Measurements from ENCODE around the gene STX19.

Gene STX19

DNA sequence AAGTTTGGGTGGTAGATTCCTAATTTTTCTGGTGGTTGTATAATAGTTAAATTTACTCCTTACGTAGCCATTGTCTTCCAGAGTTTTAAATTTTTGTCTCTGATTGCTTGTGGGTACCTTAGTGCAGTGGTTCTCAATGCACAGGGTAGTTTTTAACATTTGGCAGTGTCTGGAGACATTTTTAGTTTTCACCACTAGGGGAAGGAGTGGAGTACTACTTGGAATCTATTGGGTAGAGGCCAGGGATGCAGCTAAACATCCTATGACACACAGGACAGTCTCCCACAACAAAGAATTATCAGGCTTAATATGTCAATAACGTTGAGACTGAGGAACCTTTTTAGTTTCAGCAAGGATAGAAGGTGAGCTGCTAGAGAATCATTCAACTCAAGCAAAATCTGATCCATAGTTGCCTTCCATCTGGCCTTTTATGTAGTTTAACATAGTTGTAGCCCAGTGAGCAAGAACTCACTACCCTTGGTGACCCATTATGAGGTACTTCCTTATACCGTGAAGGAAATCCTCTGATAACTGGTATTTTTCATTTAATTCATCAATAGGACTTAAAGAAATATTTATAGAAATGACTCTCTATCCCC lies 8.6 kb upstream of the STX19 start:
- DNase-seq (ENCODE audit: low spot score) (peak; percentile 36), FAIRE-seq (no peak)

DNA sequence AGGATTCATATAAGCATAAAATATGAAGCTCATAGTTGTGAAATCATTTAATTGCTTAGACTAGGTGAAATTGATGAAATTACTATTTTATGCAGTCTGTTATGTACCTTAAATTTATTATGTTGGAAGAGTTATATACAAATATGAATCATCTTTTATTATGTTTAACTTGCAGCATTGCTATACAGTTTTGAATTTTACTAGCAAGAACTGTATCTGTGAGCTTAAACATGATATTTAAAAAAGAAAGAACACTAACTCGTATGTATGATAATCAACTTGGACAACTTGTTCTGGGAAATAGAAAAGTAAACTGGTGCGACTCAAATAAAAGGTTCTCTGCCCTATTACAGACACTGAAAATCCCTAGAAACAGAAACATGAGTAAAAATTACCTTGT lies 1.8 kb downstream of the STX19 start:
- DNase-seq (ENCODE audit: low spot score) (no peak), FAIRE-seq (no peak)

GRCh38 chr3:94024385-94024784 lies 4.0 kb downstream of the STX19 start:
- no peak for FAIRE-seq
- no peak for DNase-seq (ENCODE audit: low spot score)

DNA sequence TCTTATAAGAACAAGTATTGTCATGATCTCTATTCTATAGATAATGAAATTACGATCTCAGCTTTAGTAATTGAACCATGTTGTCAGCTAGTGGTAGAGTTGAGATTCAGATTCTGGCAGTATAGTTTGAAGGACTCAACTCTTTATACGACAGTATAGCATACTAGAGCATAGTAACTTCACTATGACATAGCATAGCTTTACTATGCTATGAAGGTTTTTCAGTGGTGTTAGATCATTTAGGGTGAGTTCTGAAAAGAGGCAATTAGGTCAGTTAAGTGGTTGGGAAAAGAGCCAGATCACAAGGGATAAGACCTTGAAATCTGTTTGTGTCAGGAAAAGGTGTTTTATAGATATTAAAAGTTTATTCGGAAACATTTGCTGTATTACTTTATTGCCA lies 8.1 kb downstream of the STX19 start:
- no peak for DNase-seq (ENCODE audit: low spot score)
- no peak for FAIRE-seq

DNA sequence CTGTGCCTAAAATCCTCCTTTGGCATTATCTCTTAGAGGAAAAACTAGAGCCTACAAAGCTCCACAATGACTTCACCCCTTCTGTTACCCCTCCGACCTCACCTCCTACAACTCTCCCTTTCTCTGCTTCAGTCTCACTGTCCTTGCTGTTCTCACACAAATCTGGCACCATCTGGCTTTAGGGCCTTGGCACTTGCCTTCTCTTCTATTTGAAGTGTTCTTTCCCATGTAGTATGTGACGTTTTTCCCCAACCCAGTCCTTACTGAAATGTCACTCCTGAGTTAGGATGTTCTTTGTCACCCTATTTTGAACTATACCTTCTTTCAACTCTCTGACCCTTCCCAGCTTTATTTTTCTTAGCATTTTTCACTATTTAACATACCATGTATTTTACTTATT lies 8.7 kb downstream of the STX19 start:
- DNase-seq (ENCODE audit: low spot score), result no peak

GRCh38 chr3:94015025-94015424 lies 13.4 kb downstream of the STX19 start:
- no peak for FAIRE-seq

More for the DNA sequence above, 8.7 kb downstream of the STX19 start:
- no peak for FAIRE-seq

DNA sequence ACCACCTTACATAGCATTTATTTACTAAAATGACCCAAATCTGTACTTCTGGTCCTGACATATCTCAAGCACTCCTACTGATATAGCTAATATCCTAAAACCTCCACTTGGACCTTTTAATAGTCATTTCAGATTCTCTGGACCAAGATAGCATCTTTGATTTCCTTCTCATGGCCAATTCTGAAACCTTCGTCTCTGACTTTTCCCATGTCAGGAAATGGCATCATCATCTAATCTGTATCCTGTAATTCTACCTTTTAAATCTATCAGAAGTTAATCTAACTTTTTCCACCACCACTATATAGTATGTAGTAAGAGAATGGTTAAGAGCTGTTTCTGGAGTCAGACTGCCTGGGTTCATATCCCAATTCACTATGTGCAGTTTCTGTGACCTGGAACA lies 16.2 kb downstream of the STX19 start:
- DNase-seq (ENCODE audit: low spot score) (no peak), FAIRE-seq (no peak)

More at GRCh38 chr3:94015025-94015424, 13.4 kb downstream of the STX19 start:
- DNase-seq (ENCODE audit: low spot score), result no peak

DNA sequence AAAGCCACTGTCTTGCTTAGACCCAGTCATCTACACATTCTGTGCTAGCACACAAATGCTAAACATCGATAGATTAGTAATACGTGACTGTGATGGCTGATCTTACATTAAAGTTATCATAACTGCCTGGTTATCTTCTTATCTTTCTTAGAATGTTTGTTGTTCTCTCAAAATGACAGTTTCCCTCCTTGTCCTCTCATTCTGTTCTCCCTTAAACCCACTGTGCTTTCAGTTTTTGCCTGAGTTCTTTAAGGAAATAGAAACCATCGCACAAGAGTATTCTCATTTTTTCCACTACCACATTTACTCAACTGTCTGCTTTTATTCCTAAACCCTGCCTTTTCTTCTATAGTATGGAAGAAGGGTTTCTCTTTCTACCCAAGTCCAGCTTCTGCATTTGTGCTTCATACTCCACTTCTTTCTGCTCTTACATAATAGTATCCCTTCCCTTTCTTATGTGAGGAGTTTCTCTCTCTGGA lies 17.1 kb downstream of the STX19 start:
- DNase-seq (ENCODE audit: low spot score), result no peak
- no peak for FAIRE-seq

- no peak for DNase-seq (ENCODE audit: low spot score)
- no peak for FAIRE-seq
Measured at GRCh38 chr3:94009608-94010007, 18.8 kb downstream of the STX19 start.

GRCh38 chr3:94008253-94008652 lies 20.1 kb downstream of the STX19 start:
- DNase-seq (ENCODE audit: low spot score) (no peak), FAIRE-seq (no peak)

DNA sequence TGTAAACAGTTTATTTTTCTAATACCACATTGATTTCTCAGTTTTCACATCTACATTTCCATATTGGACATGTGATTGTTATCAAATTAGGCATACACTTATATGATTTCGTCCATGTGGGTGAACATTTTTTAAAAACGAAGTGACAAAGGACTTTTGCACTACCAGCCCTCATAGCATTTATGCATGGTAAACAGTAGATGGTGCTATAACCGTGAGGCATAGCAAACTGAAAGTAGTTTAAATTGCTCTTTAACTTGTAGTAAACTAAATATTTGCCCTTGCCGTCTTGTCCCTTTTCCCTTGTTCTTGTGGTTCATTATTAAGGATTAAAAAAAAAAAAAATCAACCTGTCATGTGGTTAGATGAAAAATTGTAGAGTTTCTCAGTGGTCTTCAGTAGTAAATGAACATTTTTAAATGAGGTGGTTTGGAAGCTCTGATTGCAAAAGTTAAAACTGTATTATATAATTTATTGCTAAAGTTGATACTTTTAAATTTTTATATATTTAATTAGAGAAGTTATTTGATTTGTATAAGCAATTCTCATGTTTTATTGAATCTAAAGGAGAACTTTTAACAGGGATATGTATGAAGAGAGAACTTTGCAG lies 24.0 kb downstream of the STX19 start:
- FAIRE-seq (no peak), DNase-seq (ENCODE audit: low spot score) (peak; percentile 39)

DNA sequence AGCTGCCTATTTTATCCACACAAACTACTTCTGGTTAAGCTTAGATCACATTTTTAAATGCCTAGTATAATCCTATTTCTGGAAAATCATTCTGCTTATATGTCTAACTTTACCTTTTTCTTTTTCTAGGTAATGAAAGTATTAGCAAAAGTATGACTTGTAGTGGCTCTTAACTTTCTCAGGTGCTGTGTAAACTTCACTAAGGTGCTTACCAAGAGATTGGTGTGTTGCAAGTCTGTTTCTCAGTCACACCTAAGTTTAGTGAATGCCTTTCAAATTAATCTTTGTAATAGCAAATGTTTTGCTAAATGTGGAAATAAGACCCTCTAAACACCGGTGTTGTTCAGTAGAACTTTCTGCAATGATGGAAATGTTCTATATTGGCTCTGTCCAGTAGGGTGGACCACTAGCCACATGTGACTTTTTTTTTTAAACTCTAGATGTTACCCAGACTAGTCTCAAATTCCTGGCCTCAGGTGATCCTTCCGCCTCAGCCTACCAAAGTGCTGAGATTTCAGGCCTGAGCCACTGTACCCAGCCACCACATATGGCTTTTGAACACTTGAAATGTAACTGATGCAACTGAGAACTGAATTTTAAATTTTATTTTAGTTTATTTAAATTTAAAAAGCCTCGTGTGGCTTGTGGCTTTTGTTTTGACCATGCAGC lies 26.4 kb downstream of the STX19 start:
- FAIRE-seq (no peak), DNase-seq (ENCODE audit: low spot score) (no peak)

DNA sequence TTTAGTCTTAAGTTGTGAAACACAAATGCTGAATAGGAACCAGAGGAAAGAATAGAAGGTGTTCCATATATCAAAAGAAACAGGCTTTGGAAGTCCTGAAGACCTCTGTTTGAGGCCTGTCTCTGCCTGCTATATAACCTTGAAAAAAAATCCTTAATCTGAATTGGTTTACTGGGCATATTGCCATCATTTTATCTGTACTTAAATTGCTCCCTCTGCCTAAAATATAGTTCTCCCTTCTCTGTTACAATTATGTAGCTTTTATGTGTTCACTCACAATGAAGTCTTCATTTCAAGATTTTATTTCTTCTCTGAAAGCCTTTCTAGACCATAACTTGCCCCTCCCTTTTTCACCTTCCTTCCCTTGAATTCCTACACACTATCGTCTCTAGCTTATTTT lies 27.2 kb downstream of the STX19 start:
- FAIRE-seq, result no peak

GRCh38 chr3:93994056-93994455 lies 34.3 kb downstream of the STX19 start:
- DNase-seq (ENCODE audit: low spot score) (no peak), FAIRE-seq (no peak)

More for the DNA sequence above, 27.2 kb downstream of the STX19 start:
- no peak for DNase-seq (ENCODE audit: low spot score)

DNA sequence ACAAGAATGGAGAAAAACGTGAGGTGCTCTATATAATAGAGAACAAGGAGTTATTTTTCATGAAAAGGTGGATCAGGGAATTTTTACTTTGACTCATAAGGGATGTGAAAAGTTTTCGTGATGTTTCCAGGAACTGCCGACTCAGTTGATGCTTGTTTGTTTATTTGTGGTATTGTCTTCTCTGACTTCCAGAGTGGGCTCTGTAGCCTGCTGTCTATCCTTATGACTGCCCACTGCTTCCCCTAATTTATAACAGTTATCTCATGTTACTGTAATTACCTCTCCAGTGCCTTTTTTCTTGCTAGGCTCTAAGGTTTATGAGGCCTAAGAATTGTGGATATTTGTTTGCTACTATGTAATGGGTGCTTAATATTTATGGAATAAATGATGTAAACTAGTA lies 36.2 kb downstream of the STX19 start:
- DNase-seq (ENCODE audit: low spot score) (no peak), FAIRE-seq (no peak)

- FAIRE-seq (no peak), DNase-seq (ENCODE audit: low spot score) (no peak)
Measured at GRCh38 chr3:93991631-93992030, 36.8 kb downstream of the STX19 start.

DNA sequence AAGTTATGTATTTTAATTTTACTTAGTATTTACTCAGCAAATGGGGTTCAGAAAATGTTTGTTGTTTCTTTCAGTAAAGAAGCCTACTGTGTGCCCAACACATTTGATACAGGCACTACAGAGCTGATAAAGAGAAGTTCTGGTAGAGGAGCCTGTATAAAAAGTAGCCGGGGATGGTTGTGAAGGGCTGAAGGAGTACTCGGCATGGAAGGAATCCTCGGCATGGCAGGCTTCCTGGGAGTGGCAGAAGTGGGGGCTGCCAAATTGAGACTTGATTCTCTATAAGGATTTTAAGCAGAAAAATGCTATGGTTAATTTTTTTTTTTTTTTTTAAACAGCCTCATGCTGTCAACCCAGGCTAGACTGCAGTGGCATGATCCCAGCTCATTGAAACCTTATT lies 39.2 kb downstream of the STX19 start:
- DNase-seq (ENCODE audit: low spot score) (no peak), FAIRE-seq (no peak)

- FAIRE-seq (no peak), DNase-seq (ENCODE audit: low spot score) (no peak)
Measured at GRCh38 chr3:93988764-93989163, 39.6 kb downstream of the STX19 start.

DNA sequence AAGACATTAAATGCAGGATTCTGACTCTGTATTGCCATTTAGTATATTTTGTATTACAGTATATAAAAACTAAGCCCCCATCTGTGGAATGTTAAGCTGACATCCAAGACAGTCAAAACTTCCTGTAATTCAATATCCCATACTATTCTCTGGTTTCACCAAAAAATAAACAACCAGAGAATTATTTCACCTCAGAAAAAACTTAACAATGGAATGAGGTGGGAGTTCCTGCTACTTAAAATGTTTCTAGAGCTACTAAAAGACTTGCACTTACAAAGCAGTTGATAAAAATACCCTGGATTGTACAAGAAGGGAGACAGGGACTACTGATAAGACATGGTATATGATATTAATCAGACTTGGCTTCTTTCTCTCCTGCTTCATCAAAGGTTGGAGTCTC lies 40.1 kb downstream of the STX19 start:
- DNase-seq (ENCODE audit: low spot score), result no peak
- no peak for FAIRE-seq

- FAIRE-seq (no peak), DNase-seq (ENCODE audit: low spot score) (no peak)
Measured at GRCh38 chr3:93984618-93985017, 43.8 kb downstream of the STX19 start.

DNA sequence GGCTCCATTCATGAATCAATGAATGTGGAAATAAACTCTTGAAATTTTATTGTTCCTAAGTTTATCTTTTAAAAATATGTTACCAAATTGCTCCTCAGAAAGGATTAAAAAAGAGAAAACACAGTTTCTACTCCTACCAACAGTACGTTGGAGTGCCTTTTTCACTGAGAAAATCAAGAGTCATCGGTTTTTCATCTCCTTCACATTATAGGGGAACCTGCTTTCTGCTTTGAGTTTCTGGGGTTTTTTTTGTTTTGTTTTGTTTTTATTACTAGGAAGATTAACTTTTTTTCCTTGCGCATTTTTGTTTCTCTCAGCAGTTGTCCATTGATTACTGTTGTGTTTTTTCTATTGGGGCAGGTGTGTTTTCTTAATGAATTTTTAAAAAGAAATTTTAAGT lies 45.0 kb downstream of the STX19 start:
- DNase-seq (ENCODE audit: low spot score) (no peak), FAIRE-seq (no peak)

- DNase-seq (ENCODE audit: low spot score) (no peak), FAIRE-seq (no peak)
Measured at GRCh38 chr3:93981649-93982048, 46.7 kb downstream of the STX19 start.
